HCT116 (cell line): Measurements from ENCODE around the gene CALHM4. TPM values are rescaled to one million over a fixed set of nuclear protein-coding genes. Genes with fewer than 3 reads are reported as not detected.

Experiments
- ATAC-seq: fragments of 200-7000 bp; cut with Tn5 transposase; 2 replicates; pipeline ENCODE4 v1.9.1; 2020; ENCODE audit warnings: mild to moderate bottlenecking, moderate library complexity
- BruUV-seq: library from RNA; stranded (reverse); fragments of 400-500 nt; replicated peaks from 2 replicates; lab custom pipeline; 2021; lab: Mats Ljungman, UMichigan
- CTCF ChIA-PET: fragments of 300-600 bp; sonication (Branson Sonifier 250); formaldehyde crosslinking; loops from one replicate; lab custom pipeline; 2021; ENCODE audit warnings: antibody characterized with exemption; lab: Charles Lee
- POLR2A ChIA-PET: fragments of 300-600, 350-600 bp; sonication (Branson Sonifier 250); formaldehyde crosslinking; loops from one replicate; lab custom pipeline; 2021; ENCODE audit warnings: antibody characterized with exemption; lab: Charles Lee
- RAD21 ChIA-PET, 2 experiments: fragments of 300-600 bp; sonication (Branson Sonifier 250); formaldehyde crosslinking; loops; one replicate each; lab custom pipeline; 2023; ENCODE audit warnings: low total read pairs in 2 of 2; ENCODE audit not compliant: uncharacterized antibody in 2 of 2, unreplicated experiment in 2 of 2, low non-redundant PET in 1 of 2; lab: Charles Lee
- DNase-seq: peaks from one replicate; pipeline ENCODE4 v3.0.0-alpha.2; 2010; ENCODE audit warnings: low read depth, low spot score
- H2AFZ ChIP-seq: fragments of 200-600 bp; shearing (Covaris generic), sonication (generic); 2 replicates; pipeline ENCODE4 v1.6.1; 2017; ENCODE audit warnings: low read depth, mixed run types, mixed read lengths, antibody characterized with exemption, low read length; ENCODE audit not compliant: poor library complexity, severe bottlenecking
- H3K27ac ChIP-seq: 2 replicates; pipeline ENCODE4 v1.5.1; 2012; ENCODE audit warnings: low read depth, low read length
- H3K27me3 ChIP-seq: fragments of 200-600 bp; sonication (generic); 2 replicates; pipeline ENCODE4 v1.6.1; 2016; ENCODE audit warnings: mixed run types, low read length, mixed read lengths; ENCODE audit not compliant: insufficient read depth
- H3K36me3 ChIP-seq, 2 experiments: fragments of 200-500 bp in 1 of 2; fragments of 200-600 bp in 1 of 2; sonication (Bioruptor generic) in 1 of 2; sonication (generic) in 1 of 2; 2 replicates each; pipeline versions ENCODE4 v1.5.1 to v1.6.1; 2014 to 2016; ENCODE audit warnings: low read length in 2 of 2, inconsistent platforms in 1 of 2, mixed read lengths in 1 of 2, mixed run types in 1 of 2; ENCODE audit not compliant: insufficient read depth in 2 of 2, control insufficient read depth in 1 of 2
- H3K4me1 ChIP-seq, 2 experiments: fragments of 200-600 bp in 1 of 2; sonication (generic) in 1 of 2; 2 replicates each; pipeline versions ENCODE4 v1.5.1 to v1.6.1; 2012 to 2017; ENCODE audit warnings: low read length in 2 of 2, inconsistent platforms in 1 of 2, mild to moderate bottlenecking in 1 of 2, mixed read lengths in 1 of 2, mixed run types in 1 of 2, moderate library complexity in 1 of 2; ENCODE audit not compliant: insufficient read depth in 2 of 2, control insufficient read depth in 1 of 2
- H3K4me2 ChIP-seq: fragments of 200-600 bp; sonication (generic); 2 replicates; pipeline ENCODE4 v1.6.1; 2017; ENCODE audit warnings: mixed run types, low read length, mixed read lengths
- H3K4me3 ChIP-seq, 2 experiments: fragments of 200-600 bp in 1 of 2; sonication (generic) in 1 of 2; replicated peaks in 1 of 2; 2 replicates each; pipeline ENCODE4 v1.5.1; 2011 to 2016; ENCODE audit warnings: low read length in 2 of 2, control low read depth in 1 of 2, low read depth in 1 of 2, mild to moderate bottlenecking in 1 of 2, mixed read lengths in 1 of 2, mixed run types in 1 of 2
- H3K79me2 ChIP-seq: fragments of 200-600 bp; sonication (generic); 2 replicates; pipeline ENCODE4 v1.6.1; 2017; ENCODE audit warnings: mild to moderate bottlenecking, mixed run types, low read length, moderate library complexity, mixed read lengths; ENCODE audit not compliant: insufficient read depth
- H3K9ac ChIP-seq: fragments of 200-600 bp; sonication (generic); 2 replicates; pipeline ENCODE4 v1.6.1; 2016; ENCODE audit warnings: low read length, mixed read lengths
- H3K9me2 ChIP-seq: fragments of 200-600 bp; sonication (generic), shearing (Covaris generic); 2 replicates; pipeline ENCODE4 v1.6.1; 2017; ENCODE audit warnings: mixed run types, mild to moderate bottlenecking, moderate library complexity; ENCODE audit not compliant: insufficient read depth
- H3K9me3 ChIP-seq, 2 experiments: fragments of 200-500 bp in 1 of 2; fragments of 200-600 bp in 1 of 2; sonication (Bioruptor generic) in 1 of 2; sonication (generic) in 1 of 2; 2 replicates each; pipeline ENCODE4 v1.6.1; 2014 to 2017; ENCODE audit warnings: low read length in 2 of 2, mixed read lengths in 2 of 2, inconsistent platforms in 1 of 2, low read depth in 1 of 2, mild to moderate bottlenecking in 1 of 2, mixed run types in 1 of 2, moderate library complexity in 1 of 2; ENCODE audit not compliant: control insufficient read depth in 1 of 2, insufficient read depth in 1 of 2
- H4K20me1 ChIP-seq: fragments of 200-600 bp; sonication (generic), shearing (Covaris generic); 2 replicates; pipeline ENCODE4 v1.6.1; 2017; ENCODE audit warnings: mixed run types, mild to moderate bottlenecking, moderate library complexity; ENCODE audit not compliant: insufficient read depth
- EGR1 ChIP-seq: IDR thresholded peaks from 2 replicates; pipeline ENCODE4 v1.6.1; 2012; ENCODE audit warnings: low read depth
- EZH2 ChIP-seq: fragments of 200-600 bp; sonication (generic); IDR thresholded peaks from 2 replicates; pipeline ENCODE4 v1.6.1; 2017; ENCODE audit warnings: antibody characterized with exemption, mixed run types
- POLR2A ChIP-seq: IDR thresholded peaks from 2 replicates; pipeline ENCODE4 v1.7.0; 2011; ENCODE audit warnings: borderline replicate concordance; ENCODE audit not compliant: insufficient read depth, insufficient read length; ENCODE audit errors: extremely low read depth
- POLR2AphosphoS5 ChIP-seq: IDR thresholded peaks from 2 replicates; pipeline ENCODE4 v1.6.1; 2011; ENCODE audit warnings: mild to moderate bottlenecking, low read depth, low read length, moderate library complexity
- SP1 ChIP-seq: IDR thresholded peaks from 2 replicates; pipeline ENCODE4 v1.6.1; 2012; ENCODE audit warnings: low read depth
- ZNF274 ChIP-seq: fragments of 200-500 bp; sonication (Bioruptor generic); IDR thresholded peaks from 2 replicates; pipeline ENCODE4 v1.6.1; 2014; ENCODE audit warnings: mild to moderate bottlenecking, low read depth, low read length, inconsistent platforms
- intact Hi-C: fragments of 100-400 bp; cut with micrococcal nuclease; formaldehyde crosslinking; loops from 2 replicates; pipeline ENCODE4 v1.10.0; 2022
- total RNA-seq: library from RNA; stranded (reverse); gene quantifications from one replicate; pipeline ENCODE4 v1.2.1, GENCODE V29; 2021; ENCODE audit not compliant: unreplicated experiment

Gene CALHM4
- total RNA-seq, 1 experiment from 2014 or later: not detected

- TF ChIP-seq POLR2AphosphoS5: no peak
These were observed 25.6 kb downstream of the CALHM4 start (continued) for GRCh38 chr6:116579143-116579542.

GRCh38 chr6:116580198-116580597 is 26.6 kb downstream of the CALHM4 start:
- intact Hi-C loops: no loop called here
- DNase-seq (no peak), ATAC-seq (no peak)
- BruUV-seq: no TSS peak
- RAD21 ChIA-PET: no interaction called here
- POLR2A ChIA-PET: no interaction called here
- no peak overlapping the region for H3K27ac ChIP-seq
- H3K4me1 ChIP-seq: no peaks in the 10 kb centered on the region
- no peaks in the 10 kb centered on the region for H3K9me2 ChIP-seq
- H3K4me2 ChIP-seq: no peak overlapping the region
- H3K4me3 ChIP-seq: no peak overlapping the region
- H2AFZ ChIP-seq: no peak overlapping the region
- H3K27me3 ChIP-seq: no peaks in the 10 kb centered on the region
- no peak for TF ChIP-seq EZH2
- peaks cover 0 to 3% of the 10 kb centered on the region in 2 experiments; a peak in 1 of 4 replicates for H3K36me3 ChIP-seq
- no peak overlapping the region for H3K9ac ChIP-seq
- H3K79me2 ChIP-seq: peaks cover 68% of the 10 kb centered on the region
- H4K20me1 ChIP-seq: no peaks in the 10 kb centered on the region
- H3K9me3 ChIP-seq: no peaks in the 10 kb centered on the region
- CTCF ChIA-PET: no interaction called here

- Histone ChIP-seq H4K20me1 (no peaks in the 10 kb centered on the region), H3K9me3 (no peaks in the 10 kb centered on the region), H3K27me3 (no peaks in the 10 kb centered on the region), H3K27ac (no peak overlapping the region), H3K36me3 (peaks cover 7 to 10% of the 10 kb centered on the region in 2 experiments), H3K4me3 (no peak overlapping the region), H3K4me1 (no peaks in the 10 kb centered on the region), H3K4me2 (no peak overlapping the region), H3K9ac (no peak overlapping the region), H3K9me2 (no peaks in the 10 kb centered on the region), H3K79me2 (peaks cover 9% of the 10 kb centered on the region), H2AFZ (no peak overlapping the region)
- ATAC-seq (no peak), DNase-seq (no peak)
- BruUV-seq: no TSS peak
- no peak for TF ChIP-seq SP1
- no peak for TF ChIP-seq POLR2A
- TF ChIP-seq ZNF274: no peak
- TF ChIP-seq EGR1: no peak
- intact Hi-C loops: no loop called here
- RAD21 ChIA-PET: no interaction called here
- POLR2A ChIA-PET: no interaction called here
- CTCF ChIA-PET: no interaction called here
These were observed 32.7 kb downstream of the CALHM4 start for GRCh38 chr6:116586276-116586675.
